Measurements from ENCODE around the gene KCTD2. TPM values are rescaled to one million over a fixed set of nuclear protein-coding genes. Genes with fewer than 3 reads are reported as not detected.
A peak's percentile ranks its signal among the peaks of the same experiment; 100 is the strongest.

KCTD2 gene
- total RNA-seq, 1 donor from 2014 or later: 22.3 TPM

DNA sequence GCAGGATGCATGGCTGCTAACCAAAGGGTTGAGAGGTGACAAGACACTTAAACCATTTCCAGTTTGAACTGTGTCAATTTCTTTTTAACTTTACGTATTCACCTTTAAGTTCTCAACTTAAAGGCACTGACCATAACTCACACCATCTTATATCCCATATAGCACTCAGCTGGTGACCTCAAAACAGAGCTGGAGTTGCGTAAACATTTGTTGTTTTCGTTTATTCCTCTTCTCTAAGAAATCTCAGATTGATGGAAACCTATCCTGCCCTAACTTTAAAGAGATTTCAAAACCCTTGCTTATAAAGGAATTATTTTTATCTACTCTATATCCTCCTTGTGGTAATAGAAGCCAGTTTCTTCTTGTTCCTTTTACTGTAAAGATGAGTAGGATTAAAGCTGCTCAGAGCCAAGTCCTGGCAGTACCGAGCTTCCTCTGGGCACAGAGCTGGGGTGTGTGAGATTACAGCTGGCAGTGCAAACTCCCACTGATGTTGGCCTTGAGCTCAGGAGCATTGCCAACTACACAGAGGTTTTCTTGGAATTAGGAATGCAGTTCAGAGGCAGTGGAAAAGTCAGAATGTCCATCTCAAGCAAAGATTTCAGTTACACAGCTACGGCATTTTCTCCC lies 1.3 kb downstream of the KCTD2 start:
- Mint-ChIP-seq H3K27me3 (ENCODE audit: unreplicated experiment) (no peaks in the 10 kb centered on the region), H3K4me1 (ENCODE audit: unreplicated experiment) (peaks cover 32% of the 10 kb centered on the region), H3K4me3 (ENCODE audit: unreplicated experiment) (peak overlapping the region; percentile 90), H3K27ac (ENCODE audit: unreplicated experiment) (peak overlapping the region; percentile 75), H3K9me3 (ENCODE audit: unreplicated experiment) (no peaks in the 10 kb centered on the region), H3K36me3 (ENCODE audit: unreplicated experiment) (peaks cover 9% of the 10 kb centered on the region)
- no peak for DNase-seq (ENCODE audit: extremely low spot score, unreplicated experiment)
- TF ChIP-seq, protein P1, sequence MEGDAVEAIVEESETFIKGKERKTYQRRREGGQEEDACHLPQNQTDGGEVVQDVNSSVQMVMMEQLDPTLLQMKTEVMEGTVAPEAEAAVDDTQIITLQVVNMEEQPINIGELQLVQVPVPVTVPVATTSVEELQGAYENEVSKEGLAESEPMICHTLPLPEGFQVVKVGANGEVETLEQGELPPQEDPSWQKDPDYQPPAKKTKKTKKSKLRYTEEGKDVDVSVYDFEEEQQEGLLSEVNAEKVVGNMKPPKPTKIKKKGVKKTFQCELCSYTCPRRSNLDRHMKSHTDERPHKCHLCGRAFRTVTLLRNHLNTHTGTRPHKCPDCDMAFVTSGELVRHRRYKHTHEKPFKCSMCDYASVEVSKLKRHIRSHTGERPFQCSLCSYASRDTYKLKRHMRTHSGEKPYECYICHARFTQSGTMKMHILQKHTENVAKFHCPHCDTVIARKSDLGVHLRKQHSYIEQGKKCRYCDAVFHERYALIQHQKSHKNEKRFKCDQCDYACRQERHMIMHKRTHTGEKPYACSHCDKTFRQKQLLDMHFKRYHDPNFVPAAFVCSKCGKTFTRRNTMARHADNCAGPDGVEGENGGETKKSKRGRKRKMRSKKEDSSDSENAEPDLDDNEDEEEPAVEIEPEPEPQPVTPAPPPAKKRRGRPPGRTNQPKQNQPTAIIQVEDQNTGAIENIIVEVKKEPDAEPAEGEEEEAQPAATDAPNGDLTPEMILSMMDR (IDR thresholded peaks at IDR 0.05): no peak

DNA sequence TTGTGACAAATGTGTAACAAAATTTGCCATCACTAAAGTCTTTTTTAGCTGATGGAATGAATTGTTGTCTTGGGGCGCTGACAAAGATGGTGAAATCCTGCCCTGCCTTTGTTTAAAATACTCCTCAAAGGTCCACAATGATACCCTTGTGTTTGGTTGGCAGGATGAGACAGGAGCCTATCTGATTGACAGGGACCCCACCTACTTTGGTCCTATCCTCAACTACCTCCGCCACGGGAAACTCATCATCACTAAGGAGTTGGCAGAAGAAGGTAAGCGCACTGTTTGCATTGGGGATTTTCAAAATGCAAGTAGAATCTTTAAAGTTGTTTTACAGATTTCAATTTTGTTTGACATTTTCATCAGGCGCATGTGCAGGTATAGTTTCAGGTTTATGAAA lies 2.0 kb downstream of the KCTD2 start:
- no peak overlapping the region for H3K27ac Mint-ChIP-seq (ENCODE audit: unreplicated experiment)
- no peaks in the 10 kb centered on the region for H3K9me3 Mint-ChIP-seq (ENCODE audit: unreplicated experiment)
- no peak overlapping the region for H3K4me3 Mint-ChIP-seq (ENCODE audit: unreplicated experiment)
- H3K27me3 Mint-ChIP-seq (ENCODE audit: unreplicated experiment): no peaks in the 10 kb centered on the region
- H3K36me3 Mint-ChIP-seq (ENCODE audit: unreplicated experiment): peaks cover 15% of the 10 kb centered on the region
- peaks cover 32% of the 10 kb centered on the region for H3K4me1 Mint-ChIP-seq (ENCODE audit: unreplicated experiment)
- TF ChIP-seq, protein P1 (IDR thresholded peaks at IDR 0.05): no peak
- no peak for DNase-seq (ENCODE audit: extremely low spot score, unreplicated experiment)

DNA sequence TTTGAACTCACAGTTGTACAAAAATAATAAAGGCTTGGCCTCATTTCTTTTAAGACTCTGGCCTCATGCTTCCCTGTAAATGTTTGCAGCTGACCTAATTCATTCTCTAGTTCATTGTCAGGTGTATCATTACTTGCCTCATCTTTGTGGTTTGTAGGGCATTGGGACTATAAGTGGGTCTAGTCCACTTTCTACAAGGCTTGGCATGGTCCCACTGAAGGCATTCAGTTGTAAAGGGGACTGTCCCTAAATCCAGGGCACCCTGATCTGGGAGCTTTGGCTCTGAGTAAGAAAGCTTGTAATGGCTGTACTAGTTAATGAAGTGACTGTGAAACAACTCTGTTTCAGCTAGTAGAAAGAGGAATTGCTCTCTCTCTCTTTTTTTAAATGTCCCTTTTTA lies 2.7 kb downstream of the KCTD2 start:
- peaks cover 19% of the 10 kb centered on the region for H3K36me3 Mint-ChIP-seq (ENCODE audit: unreplicated experiment)
- TF ChIP-seq, protein P1 (IDR thresholded peaks at IDR 0.05): no peak
- H3K4me3 Mint-ChIP-seq (ENCODE audit: unreplicated experiment): no peak overlapping the region
- H3K9me3 Mint-ChIP-seq (ENCODE audit: unreplicated experiment): no peaks in the 10 kb centered on the region
- H3K27ac Mint-ChIP-seq (ENCODE audit: unreplicated experiment): no peak overlapping the region
- no peaks in the 10 kb centered on the region for H3K27me3 Mint-ChIP-seq (ENCODE audit: unreplicated experiment)
- H3K4me1 Mint-ChIP-seq (ENCODE audit: unreplicated experiment): peaks cover 31% of the 10 kb centered on the region
- DNase-seq (ENCODE audit: extremely low spot score, unreplicated experiment): no peak

DNA sequence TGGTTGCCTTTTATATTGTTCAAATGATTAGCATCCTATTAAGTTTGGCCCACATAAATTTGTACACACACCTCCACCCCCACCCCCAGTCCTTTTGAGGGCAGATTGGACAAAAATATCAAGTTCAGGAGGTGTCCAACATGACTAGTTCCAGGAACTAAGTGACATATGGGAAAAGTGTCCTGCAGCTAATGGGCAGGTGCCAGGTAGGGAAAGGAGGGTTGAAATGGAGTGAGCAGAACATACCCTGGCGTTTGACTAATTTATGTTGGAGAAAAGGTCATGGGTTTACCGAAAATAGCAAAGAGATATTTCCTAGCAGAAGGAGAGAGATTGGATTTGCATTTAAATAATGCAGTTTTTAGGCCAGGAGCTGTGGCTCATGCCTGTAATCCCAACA lies 4.9 kb downstream of the KCTD2 start:
- no peak for DNase-seq (ENCODE audit: extremely low spot score, unreplicated experiment)
- TF ChIP-seq, protein P1 (IDR thresholded peaks at IDR 0.05): no peak
- no peak overlapping the region for H3K27ac Mint-ChIP-seq (ENCODE audit: unreplicated experiment)
- no peak overlapping the region for H3K4me3 Mint-ChIP-seq (ENCODE audit: unreplicated experiment)
- peaks cover 16% of the 10 kb centered on the region for H3K4me1 Mint-ChIP-seq (ENCODE audit: unreplicated experiment)
- H3K9me3 Mint-ChIP-seq (ENCODE audit: unreplicated experiment): no peaks in the 10 kb centered on the region
- H3K27me3 Mint-ChIP-seq (ENCODE audit: unreplicated experiment): no peaks in the 10 kb centered on the region
- H3K36me3 Mint-ChIP-seq (ENCODE audit: unreplicated experiment): peaks cover 30% of the 10 kb centered on the region

DNA sequence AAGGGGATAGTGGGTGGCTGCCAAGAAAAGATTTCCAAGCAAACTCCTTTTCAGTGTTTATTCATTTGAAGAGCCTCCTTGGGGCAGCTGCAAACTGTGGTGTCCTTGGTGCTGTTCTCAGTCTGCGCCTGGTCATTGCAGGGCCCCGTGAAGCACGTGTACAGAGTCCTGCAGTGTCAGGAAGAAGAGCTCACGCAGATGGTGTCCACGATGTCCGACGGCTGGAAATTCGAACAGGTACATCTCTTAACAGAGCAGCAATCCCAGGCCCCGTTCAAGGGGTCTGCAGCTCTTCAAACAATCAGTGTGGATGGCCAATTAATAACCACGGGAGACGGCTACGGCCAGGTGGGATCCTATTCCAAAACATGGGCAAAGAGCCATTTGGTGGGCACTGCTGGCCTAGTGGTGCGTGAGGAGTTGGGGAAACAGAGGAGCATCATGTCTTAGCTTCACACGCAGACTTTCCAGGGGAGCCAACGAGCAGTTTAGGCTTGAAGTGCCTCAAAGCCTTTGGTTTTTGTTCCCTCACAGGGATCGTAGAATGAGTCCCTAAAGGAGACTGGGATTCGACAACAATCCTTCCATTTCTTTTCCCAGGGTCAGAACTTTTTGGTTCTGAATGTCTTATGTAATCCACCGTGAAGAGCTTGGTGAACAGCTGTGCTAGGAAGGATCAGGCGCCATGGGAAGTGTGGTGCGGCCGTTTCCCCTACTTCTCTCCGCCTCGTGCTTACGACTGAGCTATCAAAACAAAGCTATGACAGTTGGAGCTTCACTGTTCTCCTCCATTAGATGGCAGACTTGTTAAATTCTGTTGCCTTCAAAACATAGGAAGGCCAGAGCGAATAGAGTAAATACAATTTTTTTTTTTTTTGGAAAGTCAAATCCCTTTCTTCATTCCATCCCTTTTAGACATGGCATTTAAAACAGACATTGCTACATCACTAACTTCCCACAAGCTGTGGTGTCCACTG lies 12.6 kb downstream of the KCTD2 start:
- no peak overlapping the region for H3K4me3 Mint-ChIP-seq (ENCODE audit: unreplicated experiment)
- peaks cover 10% of the 10 kb centered on the region for H3K4me1 Mint-ChIP-seq (ENCODE audit: unreplicated experiment)
- DNase-seq (ENCODE audit: extremely low spot score, unreplicated experiment): no peak
- H3K27ac Mint-ChIP-seq (ENCODE audit: unreplicated experiment): peak overlapping the region; percentile 58
- no peaks in the 10 kb centered on the region for H3K27me3 Mint-ChIP-seq (ENCODE audit: unreplicated experiment)
- TF ChIP-seq, protein P1 (IDR thresholded peaks at IDR 0.05): peak; percentile 73
- no peaks in the 10 kb centered on the region for H3K9me3 Mint-ChIP-seq (ENCODE audit: unreplicated experiment)
- H3K36me3 Mint-ChIP-seq (ENCODE audit: unreplicated experiment): peaks cover 34% of the 10 kb centered on the region
